ENCODE results near the gene USP28.

DNA sequence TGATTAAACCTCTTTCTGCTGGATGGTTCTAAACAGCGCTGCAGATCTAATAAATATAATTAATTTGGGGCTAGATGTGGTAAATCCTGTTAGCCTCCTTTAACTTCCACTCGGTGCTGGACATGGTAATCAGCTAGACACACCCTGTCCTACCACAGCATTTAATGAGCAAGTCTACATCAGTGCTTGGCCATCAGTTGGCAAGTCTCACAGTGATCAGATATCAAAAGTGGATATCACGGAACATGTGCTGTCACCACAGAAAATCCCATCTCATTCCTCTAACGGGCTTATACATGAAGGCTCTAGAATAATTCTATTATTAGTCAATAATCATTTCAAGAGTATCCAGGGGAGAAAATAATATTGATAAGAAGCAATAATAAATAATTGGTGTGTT is 5.6 kb upstream of the USP28 start:
- TF ChIP-seq ZFX (IDR thresholded peaks at IDR 0.05): no peak
- TF ChIP-seq, protein P1, sequence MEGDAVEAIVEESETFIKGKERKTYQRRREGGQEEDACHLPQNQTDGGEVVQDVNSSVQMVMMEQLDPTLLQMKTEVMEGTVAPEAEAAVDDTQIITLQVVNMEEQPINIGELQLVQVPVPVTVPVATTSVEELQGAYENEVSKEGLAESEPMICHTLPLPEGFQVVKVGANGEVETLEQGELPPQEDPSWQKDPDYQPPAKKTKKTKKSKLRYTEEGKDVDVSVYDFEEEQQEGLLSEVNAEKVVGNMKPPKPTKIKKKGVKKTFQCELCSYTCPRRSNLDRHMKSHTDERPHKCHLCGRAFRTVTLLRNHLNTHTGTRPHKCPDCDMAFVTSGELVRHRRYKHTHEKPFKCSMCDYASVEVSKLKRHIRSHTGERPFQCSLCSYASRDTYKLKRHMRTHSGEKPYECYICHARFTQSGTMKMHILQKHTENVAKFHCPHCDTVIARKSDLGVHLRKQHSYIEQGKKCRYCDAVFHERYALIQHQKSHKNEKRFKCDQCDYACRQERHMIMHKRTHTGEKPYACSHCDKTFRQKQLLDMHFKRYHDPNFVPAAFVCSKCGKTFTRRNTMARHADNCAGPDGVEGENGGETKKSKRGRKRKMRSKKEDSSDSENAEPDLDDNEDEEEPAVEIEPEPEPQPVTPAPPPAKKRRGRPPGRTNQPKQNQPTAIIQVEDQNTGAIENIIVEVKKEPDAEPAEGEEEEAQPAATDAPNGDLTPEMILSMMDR (conservative IDR thresholded peaks at IDR 0.05): no peak
